ENCODE measurements around the gene PPFIBP2. TPM values are rescaled to one million over a fixed set of nuclear protein-coding genes. Genes with fewer than 3 reads are reported as not detected.
A peak's percentile ranks its signal among the peaks of the same experiment; 100 is the strongest.

The PPFIBP2 gene
- total and polyA plus RNA-seq, 2 of the 13 experiments (the other 11 are each of a cell fraction or from before 2014, with no cell fraction given), result 15.0 to 52.5 TPM

- TF ChIP-seq, protein P1, sequence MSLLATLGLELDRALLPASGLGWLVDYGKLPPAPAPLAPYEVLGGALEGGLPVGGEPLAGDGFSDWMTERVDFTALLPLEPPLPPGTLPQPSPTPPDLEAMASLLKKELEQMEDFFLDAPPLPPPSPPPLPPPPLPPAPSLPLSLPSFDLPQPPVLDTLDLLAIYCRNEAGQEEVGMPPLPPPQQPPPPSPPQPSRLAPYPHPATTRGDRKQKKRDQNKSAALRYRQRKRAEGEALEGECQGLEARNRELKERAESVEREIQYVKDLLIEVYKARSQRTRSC (CRISPR knock-in tag; IDR thresholded peaks at IDR 0.05; ENCODE audit: low read depth), result no peak
- TF ChIP-seq MED8 (CRISPR knock-in tag; IDR thresholded peaks at IDR 0.05; ENCODE audit: insufficient replicate concordance) (peak; percentile 37), ZNF264 (CRISPR knock-in tag; IDR thresholded peaks at IDR 0.05) (peak; percentile 64; the same call in 1 of the 2 replicates), FOXK2 (IDR thresholded peaks at IDR 0.05) (peak; percentile 59; the same call in 1 of the 2 replicates), MAFG (CRISPR knock-in tag; IDR thresholded peaks at IDR 0.05) (no peak), ZNF18 (CRISPR knock-in tag; IDR thresholded peaks at IDR 0.05; ENCODE audit: insufficient replicate concordance) (peak; percentile 20), HMG20B (CRISPR knock-in tag; conservative IDR thresholded peaks at IDR 0.05) (0 out of 2 replicates have a peak, but pooled peaks have one; percentile 52), CENPBD1 (CRISPR knock-in tag; IDR thresholded peaks at IDR 0.05; ENCODE audit: borderline replicate concordance, low read depth) (no peak), RORA (CRISPR knock-in tag; IDR thresholded peaks at IDR 0.05) (no peak), PRDM15 (CRISPR knock-in tag; IDR thresholded peaks at IDR 0.05) (peak; percentile 93), MAF1 (CRISPR knock-in tag; IDR thresholded peaks at IDR 0.05; ENCODE audit: borderline replicate concordance) (no peak), MTERF4 (CRISPR knock-in tag; IDR thresholded peaks at IDR 0.05) (no peak), ZNF713 (CRISPR knock-in tag; IDR thresholded peaks at IDR 0.05) (no peak), MYNN (CRISPR knock-in tag; IDR thresholded peaks at IDR 0.05; ENCODE audit: low read depth) (no peak), ZNF367 (CRISPR knock-in tag; IDR thresholded peaks at IDR 0.05; ENCODE audit: borderline replicate concordance) (no peak), HINFP (CRISPR knock-in tag; IDR thresholded peaks at IDR 0.05; ENCODE audit: low read depth) (no peak), RAD51 (IDR thresholded peaks at IDR 0.05; ENCODE audit: borderline replicate concordance) (no peak), ZBTB42 (CRISPR knock-in tag; IDR thresholded peaks at IDR 0.05) (no peak), ZFY (CRISPR knock-in tag; IDR thresholded peaks at IDR 0.05) (peak; percentile 26; the same call in 1 of the 2 replicates), TMF1 (CRISPR knock-in tag; IDR thresholded peaks at IDR 0.05; ENCODE audit: low read depth) (no peak), BRD4 (CRISPR knock-in tag; IDR thresholded peaks at IDR 0.05) (no peak)
Measured at GRCh38 chr11:7572001-7572712, 58.4 kb downstream of the PPFIBP2 start (continued).
